H9 (cell line): Measurements from ENCODE around the gene RYR1. TPM values are rescaled to one million over a fixed set of nuclear protein-coding genes. Genes with fewer than 3 reads are reported as not detected.

Experiments
- DNase-seq: peaks from one replicate; pipeline ENCODE4 v3.0.0-alpha.2; 2017
- H2AFZ ChIP-seq: one replicate; pipeline ENCODE4 v1.6.1; 2013; ENCODE audit warnings: mild to moderate bottlenecking, low read length, control low read depth, moderate library complexity
- H2AK5ac ChIP-seq: 2 replicates; pipeline ENCODE4 v1.6.1; 2013; ENCODE audit warnings: low read length, control low read depth, mixed read lengths; ENCODE audit not compliant: insufficient read length
- H2BK120ac ChIP-seq: one replicate; pipeline ENCODE4 v1.6.1; 2013; ENCODE audit warnings: low read depth, mild to moderate bottlenecking, low read length, control low read depth, inconsistent platforms; ENCODE audit not compliant: poor library complexity, severe bottlenecking
- H2BK12ac ChIP-seq: 2 replicates; pipeline ENCODE4 v1.6.1; 2013; ENCODE audit warnings: low read length, control low read depth, mixed read lengths, low read depth; ENCODE audit not compliant: insufficient read length
- H2BK15ac ChIP-seq: 2 replicates; pipeline ENCODE4 v1.6.1; 2013; ENCODE audit warnings: low read depth, low read length, control low read depth
- H2BK20ac ChIP-seq: one replicate; pipeline ENCODE4 v1.6.1; 2013; ENCODE audit warnings: low read depth, mild to moderate bottlenecking, low read length, control low read depth, inconsistent platforms; ENCODE audit not compliant: poor library complexity, severe bottlenecking
- H2BK5ac ChIP-seq: 2 replicates; pipeline ENCODE4 v1.6.1; 2013; ENCODE audit warnings: low read length, control low read depth, mixed read lengths; ENCODE audit not compliant: insufficient read length
- H3K14ac ChIP-seq: 2 replicates; pipeline ENCODE4 v1.6.1; 2013; ENCODE audit warnings: low read length, control low read depth; ENCODE audit not compliant: insufficient read depth
- H3K18ac ChIP-seq: 2 replicates; pipeline ENCODE4 v1.6.1; 2013; ENCODE audit warnings: low read depth, mild to moderate bottlenecking, mixed read lengths, low read length, control low read depth; ENCODE audit not compliant: insufficient read length
- H3K23ac ChIP-seq: 2 replicates; pipeline ENCODE4 v1.6.1; 2013; ENCODE audit warnings: low read length, control low read depth, mixed read lengths, low read depth; ENCODE audit not compliant: insufficient read length
- H3K23me2 ChIP-seq: 2 replicates; pipeline ENCODE4 v1.6.1; 2013; ENCODE audit warnings: low read depth, mild to moderate bottlenecking, mixed read lengths, low read length, control low read depth; ENCODE audit not compliant: insufficient read length, poor library complexity, severe bottlenecking
- H3K27ac ChIP-seq: 2 replicates; pipeline ENCODE4 v1.5.1; 2013; ENCODE audit warnings: low read length, control low read depth, mixed read lengths, low read depth; ENCODE audit not compliant: insufficient read length
- H3K27me3 ChIP-seq: 2 replicates; pipeline ENCODE4 v1.6.1; 2013; ENCODE audit warnings: low read length, control low read depth, inconsistent platforms; ENCODE audit not compliant: insufficient read depth
- H3K4ac ChIP-seq: 2 replicates; pipeline ENCODE4 v1.6.1; 2013; ENCODE audit warnings: low read depth, mild to moderate bottlenecking, control low read depth, inconsistent platforms, low read length, moderate library complexity
- H3K4me1 ChIP-seq: 2 replicates; pipeline ENCODE4 v1.6.1; 2013; ENCODE audit warnings: low read length, control low read depth, inconsistent platforms; ENCODE audit not compliant: insufficient read depth
- H3K4me2 ChIP-seq: 2 replicates; pipeline ENCODE4 v1.6.1; 2013; ENCODE audit warnings: low read length, control low read depth, mixed read lengths; ENCODE audit not compliant: insufficient read length, insufficient read depth
- H3K56ac ChIP-seq: 2 replicates; pipeline ENCODE4 v1.6.1; 2013; ENCODE audit warnings: low read depth, mild to moderate bottlenecking, mixed read lengths, low read length, control low read depth; ENCODE audit not compliant: insufficient read length
- H3K79me1 ChIP-seq: 2 replicates; pipeline ENCODE4 v1.6.1; 2013; ENCODE audit warnings: low read depth, mild to moderate bottlenecking, moderate library complexity, low read length, control low read depth, inconsistent platforms; ENCODE audit not compliant: insufficient read depth, poor library complexity, severe bottlenecking
- H3K79me2 ChIP-seq: 2 replicates; pipeline ENCODE4 v1.6.1; 2013; ENCODE audit warnings: low read length, control low read depth, inconsistent platforms; ENCODE audit not compliant: insufficient read depth
- H3K9ac ChIP-seq: 2 replicates; pipeline ENCODE4 v1.6.1; 2013; ENCODE audit warnings: low read length, control low read depth, mixed read lengths; ENCODE audit not compliant: insufficient read length; ENCODE audit errors: extremely low read depth
- H3K9me3 ChIP-seq: one replicate; pipeline ENCODE4 v1.6.1; 2013; ENCODE audit warnings: low read depth, low read length, inconsistent platforms; ENCODE audit not compliant: control insufficient read depth
- H3T11ph ChIP-seq: one replicate; pipeline ENCODE4 v1.6.1; 2013; ENCODE audit warnings: mild to moderate bottlenecking, low read length, control low read depth, inconsistent platforms
- H4K20me1 ChIP-seq: one replicate; pipeline ENCODE4 v1.6.1; 2013; ENCODE audit not compliant: control insufficient read depth, insufficient read length, insufficient read depth
- H4K5ac ChIP-seq: 2 replicates; pipeline ENCODE4 v1.6.1; 2013; ENCODE audit warnings: low read depth, mild to moderate bottlenecking, mixed read lengths, low read length, control low read depth; ENCODE audit not compliant: insufficient read length
- H4K8ac ChIP-seq: replicated peaks from 2 replicates; pipeline ENCODE4 v1.6.1; 2013; ENCODE audit warnings: low read length, control low read depth, mixed read lengths, low read depth; ENCODE audit not compliant: insufficient read length
- H4K91ac ChIP-seq: 2 replicates; pipeline ENCODE4 v1.6.1; 2013; ENCODE audit warnings: low read depth, mild to moderate bottlenecking, moderate library complexity, mixed read lengths, low read length, control low read depth; ENCODE audit not compliant: insufficient read length
- H3K27ac Mint-ChIP-seq, 3 experiments: 2 replicates in 2 of 3; 3 replicates in 1 of 3; pipeline ENCODE4 v1.8.0; 2020 to 2021; ENCODE audit warnings: mixed read lengths in 3 of 3, mild to moderate bottlenecking in 1 of 3, moderate library complexity in 1 of 3
- H3K27me3 Mint-ChIP-seq: 2 replicates; pipeline ENCODE4 v1.8.0; 2021; ENCODE audit warnings: low read depth, mild to moderate bottlenecking, moderate library complexity, mixed read lengths
- H3K36me3 Mint-ChIP-seq, 3 experiments: 2 replicates in 2 of 3; 3 replicates in 1 of 3; pipeline ENCODE4 v1.8.0; 2020 to 2021; ENCODE audit warnings: low read depth in 3 of 3, mixed read lengths in 3 of 3; ENCODE audit not compliant: insufficient read depth in 1 of 3
- H3K4me1 Mint-ChIP-seq, 2 experiments: 2 replicates each; pipeline ENCODE4 v1.8.0; 2020; ENCODE audit warnings: mixed read lengths in 2 of 2
- H3K4me3 Mint-ChIP-seq, 2 experiments: 2 replicates in 1 of 2; 3 replicates in 1 of 2; pipeline ENCODE4 v1.8.0; 2020 to 2021; ENCODE audit warnings: mild to moderate bottlenecking in 2 of 2, mixed read lengths in 2 of 2, moderate library complexity in 1 of 2
- H3K9me3 Mint-ChIP-seq, 2 experiments: 2 replicates in 1 of 2; 3 replicates in 1 of 2; pipeline ENCODE4 v1.8.0; 2020; ENCODE audit warnings: mild to moderate bottlenecking in 2 of 2, mixed read lengths in 2 of 2, moderate library complexity in 1 of 2
- CTCF ChIP-seq: fragments of 200-600 bp; sonication (generic); conservative IDR thresholded peaks from 3 replicates; pipeline ENCODE4 v1.8.0; 2021; ENCODE audit warnings: antibody characterized with exemption, mild to moderate bottlenecking
- WGBS: extraction: QIAGEN DNeasy Blood & Tissue Kit; methylation state at CpG from one replicate; pipeline ENCODE4 v1.1.7; 2013; ENCODE audit warnings: missing lambda C conversion rate, low lambda C conversion rate, mixed read lengths; ENCODE audit not compliant: insufficient read length; ENCODE audit errors: extremely low coverage; 5-methylcytosine and 5-hydroxymethylcytosine counted together
- total RNA-seq: library from RNA; stranded (reverse); gene quantifications from 2 replicates; pipeline ENCODE4 v1.2.1, GENCODE V29; 2021

Gene RYR1
- total RNA-seq, 1 experiment from 2014 or later, result 8.9 TPM

- no peak overlapping the region for H4K91ac ChIP-seq
These were observed 2.6 kb upstream of the RYR1 start for GRCh38 chr19:38430931-38431330.

More at GRCh38 chr19:38430931-38431330, 2.6 kb upstream of the RYR1 start:
- WGBS, result no CpG with 5 or more reads among the region's 7 CpGs
- H3K56ac ChIP-seq, result no peak overlapping the region
- H3K14ac ChIP-seq, result no peak overlapping the region
- no peak overlapping the region for H2BK15ac ChIP-seq
- H2BK20ac ChIP-seq, result no peak overlapping the region
- no peak overlapping the region for H3K27ac ChIP-seq
- peaks cover 8% of the 10 kb centered on the region for H3K23me2 ChIP-seq
- H3K4me2 ChIP-seq, result no peak overlapping the region
- H4K8ac ChIP-seq, result no peak overlapping the region
- no peaks in the 10 kb centered on the region; the same call in 1 of the 2 replicates for H3K4me1 ChIP-seq
- no peak overlapping the region for H3T11ph ChIP-seq
- Mint-ChIP-seq H3K36me3 (no peaks in the 10 kb centered on the region), H3K4me1 (peaks cover 21 to 29% of the 10 kb centered on the region in 2 experiments), H3K27me3 (no peaks in the 10 kb centered on the region), H3K9me3 (no peaks in the 10 kb centered on the region), H3K4me3 (no peak overlapping the region), H3K27ac (0 out of 7 replicates have a peak overlapping the region, but pooled peaks of 1 of the 3 experiments have one; percentile 19)
- no peak for DNase-seq
- no peak overlapping the region for H2AK5ac ChIP-seq
- H3K9ac ChIP-seq, result no peak overlapping the region
- no peak overlapping the region for H4K5ac ChIP-seq
- no peak overlapping the region for H2BK120ac ChIP-seq
- H3K18ac ChIP-seq, result no peak overlapping the region
- no peaks in the 10 kb centered on the region for H3K27me3 ChIP-seq
- no peaks in the 10 kb centered on the region for H4K20me1 ChIP-seq
- H2BK12ac ChIP-seq, result no peak overlapping the region
- no peaks in the 10 kb centered on the region for H3K79me2 ChIP-seq
- H3K23ac ChIP-seq, result no peak overlapping the region
- H2AFZ ChIP-seq, result no peak overlapping the region
- no peak overlapping the region for H2BK5ac ChIP-seq
- no peak overlapping the region for H3K4ac ChIP-seq
- no peak for TF ChIP-seq CTCF
- H3K79me1 ChIP-seq, result no peaks in the 10 kb centered on the region
- no peaks in the 10 kb centered on the region for H3K9me3 ChIP-seq
